Measurements from ENCODE around the gene PRKD1.

Gene PRKD1

DNA sequence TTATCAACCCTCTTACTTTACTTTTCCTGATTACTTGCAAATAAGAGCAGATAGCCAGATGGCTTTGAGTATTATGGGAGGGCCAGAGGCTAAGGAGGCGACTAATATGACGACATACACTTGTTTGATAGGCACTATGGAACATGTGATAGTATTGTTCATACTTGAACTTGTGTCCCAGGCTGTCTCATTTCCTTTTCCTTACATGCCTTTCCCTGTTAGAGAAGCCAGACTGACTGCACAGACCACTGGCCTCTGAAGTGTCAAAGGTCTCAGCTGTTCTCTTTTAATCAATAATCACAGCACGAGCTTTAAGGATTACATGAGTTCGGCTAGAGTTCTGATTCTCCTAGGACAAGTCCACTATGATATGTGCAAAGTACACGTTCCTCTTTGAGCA is 326.0 kb downstream of the PRKD1 start:
- TF ChIP-seq, protein P1, sequence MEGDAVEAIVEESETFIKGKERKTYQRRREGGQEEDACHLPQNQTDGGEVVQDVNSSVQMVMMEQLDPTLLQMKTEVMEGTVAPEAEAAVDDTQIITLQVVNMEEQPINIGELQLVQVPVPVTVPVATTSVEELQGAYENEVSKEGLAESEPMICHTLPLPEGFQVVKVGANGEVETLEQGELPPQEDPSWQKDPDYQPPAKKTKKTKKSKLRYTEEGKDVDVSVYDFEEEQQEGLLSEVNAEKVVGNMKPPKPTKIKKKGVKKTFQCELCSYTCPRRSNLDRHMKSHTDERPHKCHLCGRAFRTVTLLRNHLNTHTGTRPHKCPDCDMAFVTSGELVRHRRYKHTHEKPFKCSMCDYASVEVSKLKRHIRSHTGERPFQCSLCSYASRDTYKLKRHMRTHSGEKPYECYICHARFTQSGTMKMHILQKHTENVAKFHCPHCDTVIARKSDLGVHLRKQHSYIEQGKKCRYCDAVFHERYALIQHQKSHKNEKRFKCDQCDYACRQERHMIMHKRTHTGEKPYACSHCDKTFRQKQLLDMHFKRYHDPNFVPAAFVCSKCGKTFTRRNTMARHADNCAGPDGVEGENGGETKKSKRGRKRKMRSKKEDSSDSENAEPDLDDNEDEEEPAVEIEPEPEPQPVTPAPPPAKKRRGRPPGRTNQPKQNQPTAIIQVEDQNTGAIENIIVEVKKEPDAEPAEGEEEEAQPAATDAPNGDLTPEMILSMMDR (IDR thresholded peaks at IDR 0.05; ENCODE audit: low read length, missing control alignments), result no peak
- no peak overlapping the region for H3K4me3 ChIP-seq (replicated peaks; ENCODE audit: low read depth, low read length)
- DNase-seq (ENCODE audit: low read depth), result peak; percentile 47

DNA sequence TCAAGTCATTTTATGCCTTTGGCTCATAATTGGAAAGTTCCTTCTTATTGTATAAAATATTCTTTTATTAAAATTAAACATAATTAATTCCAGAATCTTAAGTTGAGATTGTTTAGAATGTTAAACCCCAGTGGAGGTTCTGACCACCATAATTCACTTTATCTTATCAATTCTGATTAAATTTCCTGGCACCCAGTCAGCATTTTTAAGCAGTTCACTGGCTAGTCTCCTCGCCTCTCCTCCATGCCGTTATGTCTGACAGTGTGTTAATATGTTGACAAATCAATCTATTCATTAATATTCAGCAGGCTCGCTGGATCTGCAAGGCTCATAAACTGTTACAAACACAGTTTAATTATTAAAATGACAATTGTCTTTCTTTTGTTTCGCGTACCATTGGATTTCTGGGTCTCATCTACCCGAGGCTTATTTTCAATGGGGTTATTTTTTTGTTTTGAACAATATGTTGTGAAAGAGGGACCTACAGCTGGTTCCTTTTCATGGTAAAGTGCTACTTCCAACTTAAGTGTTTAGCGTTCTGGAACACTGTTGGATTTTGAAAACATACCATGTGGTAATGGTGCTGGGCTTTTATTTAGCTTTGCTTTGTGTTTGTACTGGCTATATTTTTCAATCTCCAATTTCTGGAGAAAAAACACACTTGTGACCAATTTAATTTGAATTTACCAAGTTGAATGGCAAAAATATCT is 339.7 kb downstream of the PRKD1 start:
- TF ChIP-seq, protein P1 (IDR thresholded peaks at IDR 0.05; ENCODE audit: low read length, missing control alignments), result no peak
- peak overlapping the region; percentile 15 for H3K4me3 ChIP-seq (replicated peaks; ENCODE audit: low read depth, low read length)
- peak; percentile 36 for DNase-seq (ENCODE audit: low read depth)

DNA sequence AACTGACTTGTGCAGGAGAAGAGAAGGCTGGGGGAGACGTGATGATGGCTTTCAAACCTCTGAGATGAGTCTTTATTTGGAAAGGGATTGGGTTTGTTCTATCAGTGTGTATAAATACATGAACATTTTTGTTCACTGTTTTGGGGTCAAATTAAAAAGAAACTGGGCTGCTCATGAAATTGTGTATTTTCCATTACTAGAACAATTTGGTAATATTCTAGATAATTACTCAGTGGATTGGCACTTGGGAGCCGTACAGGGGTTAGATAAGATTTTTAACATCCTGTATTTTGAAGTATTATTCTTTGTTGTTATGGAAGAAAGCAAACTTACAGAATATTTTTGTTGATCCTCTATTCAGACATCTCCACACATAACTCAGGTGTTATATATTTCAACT is 340.6 kb downstream of the PRKD1 start:
- DNase-seq (ENCODE audit: low read depth), result peak; percentile 44
- H3K4me3 ChIP-seq (replicated peaks; ENCODE audit: low read depth, low read length), result peak overlapping the region; percentile 15
- TF ChIP-seq, protein P1 (IDR thresholded peaks at IDR 0.05; ENCODE audit: low read length, missing control alignments), result no peak

DNA sequence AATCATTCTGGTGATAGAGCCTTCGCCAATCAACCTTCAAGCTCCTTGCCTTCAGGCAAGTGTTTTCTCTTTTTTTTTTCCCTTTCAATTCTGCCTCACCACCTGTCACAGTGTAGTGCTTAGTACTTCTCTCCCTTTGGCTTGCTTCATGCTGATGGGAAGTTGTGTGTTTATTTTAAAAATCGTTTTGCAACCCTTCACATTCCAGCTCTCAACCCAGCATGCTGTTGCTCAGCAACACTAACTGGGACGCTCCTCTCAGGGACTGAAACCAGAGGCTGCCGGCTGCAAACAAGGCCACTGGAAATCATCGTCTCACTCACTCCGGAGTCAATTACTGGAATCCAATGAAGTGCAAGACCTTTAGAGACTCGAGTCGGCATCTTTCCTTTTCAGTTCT is 342.7 kb downstream of the PRKD1 start:
- peak; percentile 91 for DNase-seq (ENCODE audit: low read depth)
- no peak overlapping the region for H3K4me3 ChIP-seq (replicated peaks; ENCODE audit: low read depth, low read length)
- TF ChIP-seq, protein P1 (IDR thresholded peaks at IDR 0.05; ENCODE audit: low read length, missing control alignments), result no peak

DNA sequence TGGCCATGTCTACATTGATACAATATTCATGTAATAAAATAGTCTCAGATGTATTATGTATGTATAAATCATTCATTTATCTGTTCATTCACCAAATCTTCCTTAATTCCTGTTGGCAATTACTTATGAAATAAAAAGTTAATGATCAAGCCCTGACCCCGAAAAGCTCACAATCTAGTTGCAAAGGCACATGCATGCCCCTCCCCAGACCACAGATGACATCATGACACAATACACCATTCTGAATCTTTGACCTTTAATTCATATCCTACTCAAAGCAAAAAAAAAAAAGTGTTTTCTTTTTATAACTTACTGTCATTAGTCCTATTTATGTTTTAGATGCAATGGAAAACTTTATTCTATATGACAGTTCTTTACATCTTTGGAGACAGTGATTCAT is 346.9 kb downstream of the PRKD1 start:
- no peak for DNase-seq (ENCODE audit: low read depth)
- no peak overlapping the region for H3K4me3 ChIP-seq (replicated peaks; ENCODE audit: low read depth, low read length)
- TF ChIP-seq, protein P1 (IDR thresholded peaks at IDR 0.05; ENCODE audit: low read length, missing control alignments), result no peak

DNA sequence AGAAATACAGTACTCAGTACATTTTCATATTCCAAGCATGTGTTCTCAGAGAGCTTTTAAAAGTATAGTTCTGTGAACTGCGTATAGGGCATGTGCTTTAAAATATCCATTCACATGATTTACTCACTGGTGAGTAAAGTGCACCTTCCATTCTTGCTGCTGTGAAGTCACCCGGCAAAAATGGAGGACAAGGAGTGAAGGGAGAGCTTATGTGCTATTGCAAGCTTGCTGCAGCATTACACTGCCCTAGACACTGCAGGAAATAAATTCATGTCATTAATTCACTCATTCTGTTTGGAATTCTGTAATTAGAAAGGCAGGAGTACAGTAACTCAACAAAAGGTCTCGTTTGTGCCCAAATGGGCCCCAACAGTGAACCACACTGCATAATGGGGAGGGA is 347.8 kb downstream of the PRKD1 start:
- TF ChIP-seq, protein P1 (IDR thresholded peaks at IDR 0.05; ENCODE audit: low read length, missing control alignments), result no peak
- H3K4me3 ChIP-seq (replicated peaks; ENCODE audit: low read depth, low read length), result no peak overlapping the region
- no peak for DNase-seq (ENCODE audit: low read depth)

DNA sequence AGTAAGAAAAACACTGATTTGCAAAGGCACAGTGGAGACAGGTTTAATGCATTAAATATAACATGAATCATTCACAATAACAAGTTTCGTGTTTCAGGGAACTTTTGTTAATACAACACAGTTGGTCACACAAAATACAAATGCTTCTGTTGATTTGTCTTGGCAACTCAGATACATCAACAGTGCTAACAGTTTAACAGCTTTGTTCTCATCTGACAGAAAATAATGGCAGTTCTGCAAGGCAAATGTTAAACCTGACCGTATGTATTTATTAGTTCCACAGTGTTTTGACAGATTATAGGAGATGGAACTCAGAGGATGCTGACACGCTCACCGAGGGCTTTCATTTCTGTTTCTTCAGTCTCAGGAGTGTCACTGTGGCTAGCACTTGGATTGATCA is 350.7 kb downstream of the PRKD1 start:
- no peak for DNase-seq (ENCODE audit: low read depth)
- TF ChIP-seq, protein P1 (IDR thresholded peaks at IDR 0.05; ENCODE audit: low read length, missing control alignments), result no peak

More for the DNA sequence above, 350.7 kb downstream of the PRKD1 start:
- H3K4me3 ChIP-seq (replicated peaks; ENCODE audit: low read depth, low read length), result no peak overlapping the region

Measured in fibroblast of pulmonary artery (primary cell).